Stimulated activated CD8-positive, alpha-beta memory T cell treated with anti-CD3 and anti-CD28 coated beads, Interleukin-15, amount 100 ng/mL, for 24 hours (primary cell): Measurements from ENCODE around the gene GAS5.
"Not testable (repeated sequence)": the region's sequence is repeated elsewhere in the genome, so short reads cannot be mapped to it uniquely, and the experiment has no call there.

ENCODE experiments used
- DNase-seq: peaks from one replicate; pipeline ENCODE4 v3.0.0-alpha.2; 2020; ENCODE audit warnings: low read depth

The GAS5 gene

GRCh38 chr1:173869021-173869359 is 1.2 kb upstream of the GAS5 start:
- no peak for DNase-seq

GRCh38 chr1:173868266-173869020 is 654 bp upstream of the GAS5 start, which contains the start of gene ZBTB37:
TSS of gene ZBTB37 (plus strand) at chr1:173868380. CDS start at chr1:173870226, 1,846 bp downstream.
- peak; percentile 86 for DNase-seq

DNA sequence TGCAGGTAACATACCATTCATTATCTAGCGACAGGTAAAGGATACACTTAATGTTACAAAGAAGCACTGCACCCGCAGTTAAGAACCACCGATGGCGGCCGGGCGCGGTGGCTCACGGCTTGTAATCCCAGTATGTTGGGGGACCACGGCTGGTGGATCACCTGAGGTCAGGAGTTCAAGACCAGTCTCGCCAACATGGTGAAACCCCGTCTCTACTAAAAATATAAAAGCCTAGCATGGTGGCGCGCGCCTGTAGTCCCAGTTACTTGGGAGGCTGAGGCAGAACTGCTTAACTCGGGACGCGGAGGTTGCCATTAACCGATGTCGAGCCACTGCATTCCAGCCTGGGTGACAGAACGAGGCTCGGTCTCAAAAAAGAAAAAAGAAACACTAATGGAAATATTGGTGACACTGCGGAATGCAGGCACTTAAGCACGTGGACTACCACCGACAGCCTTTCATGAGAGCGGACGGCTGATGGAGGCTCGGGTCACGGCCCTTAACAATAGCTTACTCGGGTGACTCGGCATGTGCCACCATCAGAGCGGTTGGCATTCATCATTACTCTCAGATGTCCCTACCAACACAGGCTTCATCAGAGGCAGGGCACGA is 542 bp downstream of the GAS5 start:
- peak; percentile 31 for DNase-seq

DNA sequence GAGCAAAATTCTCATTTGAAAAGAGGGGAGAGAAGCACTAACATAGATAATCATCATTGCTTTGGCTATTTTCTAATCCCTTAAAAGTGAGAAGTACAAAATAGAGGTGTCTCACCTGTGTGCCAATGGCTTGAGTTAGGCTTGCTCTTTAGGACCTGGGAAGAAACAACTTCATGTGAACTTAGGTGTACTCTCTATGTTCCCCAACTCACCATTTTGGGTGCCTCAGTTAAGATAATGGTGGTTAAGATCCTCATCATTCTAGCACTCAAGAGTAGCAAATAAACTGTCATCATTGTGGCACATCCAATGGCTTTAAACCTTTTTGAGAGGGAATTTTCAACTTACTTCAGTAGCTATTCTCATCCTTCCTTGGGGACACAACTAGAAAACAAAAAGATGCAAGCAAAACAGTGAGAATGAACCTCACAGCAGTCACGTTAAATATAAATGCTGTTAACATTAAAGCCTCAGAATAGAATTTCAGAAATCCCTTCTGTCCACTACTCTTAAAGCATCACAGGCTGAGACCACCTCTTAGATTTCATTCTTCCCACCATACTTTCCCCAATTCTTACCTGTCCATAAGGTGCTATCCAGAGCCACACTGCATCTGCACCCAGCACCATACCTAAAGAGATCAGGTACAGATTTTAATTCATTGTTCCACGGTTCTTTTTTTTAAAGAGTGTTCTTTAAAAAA is 1.2 kb downstream of the GAS5 start:
- DNase-seq, result no peak

GRCh38 chr1:173865468-173866164 is 2.2 kb downstream of the GAS5 start:
- DNase-seq, result no peak

GRCh38 chr1:173864179-173864867 is 3.5 kb downstream of the GAS5 start:
- DNase-seq, result no peak

DNA sequence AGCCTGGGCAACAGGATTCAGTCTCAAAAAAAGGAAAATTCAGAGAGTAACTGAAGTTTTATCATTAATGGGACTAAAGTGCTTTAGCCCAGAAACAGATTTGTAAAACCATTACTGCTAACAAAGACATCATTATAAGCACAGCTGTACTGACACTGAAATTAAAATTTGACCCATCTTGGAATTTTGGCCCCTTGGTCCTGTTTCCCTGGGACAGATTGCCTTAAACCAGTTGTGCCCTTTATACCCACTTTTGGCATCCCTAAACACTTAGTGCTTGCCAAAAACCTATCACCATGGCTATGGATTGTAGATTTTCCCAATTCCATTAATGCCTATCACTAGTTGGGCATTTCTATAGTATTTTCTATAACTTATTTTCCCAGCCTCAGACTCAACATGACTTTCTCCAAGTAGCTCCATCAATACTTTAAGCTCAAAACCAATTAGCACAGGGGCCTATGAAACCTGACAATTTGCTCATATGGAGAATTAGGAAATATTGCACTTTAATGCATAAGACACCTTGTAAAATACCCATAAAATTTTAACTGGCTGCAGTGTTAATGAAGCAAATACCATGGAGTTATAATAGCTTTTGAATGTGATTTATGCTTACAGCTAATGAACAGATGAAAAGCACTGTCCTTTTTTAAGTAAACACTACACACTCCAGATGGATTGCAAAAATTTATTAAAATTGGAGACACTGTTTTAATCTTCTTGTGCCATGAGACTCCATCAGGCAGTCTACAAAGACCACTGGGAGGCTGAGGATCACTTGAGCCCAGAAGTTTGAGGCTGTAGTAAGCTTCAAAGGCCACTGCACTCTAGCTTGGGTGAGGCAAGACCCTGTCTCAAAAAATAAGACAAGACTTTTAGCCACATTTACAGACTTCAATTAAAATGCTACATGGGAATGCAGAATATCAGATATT is 4.3 kb downstream of the GAS5 start:
- DNase-seq, result no peak

GRCh38 chr1:173862769-173863223 is 5.0 kb downstream of the GAS5 start:
- DNase-seq, result no peak

DNA sequence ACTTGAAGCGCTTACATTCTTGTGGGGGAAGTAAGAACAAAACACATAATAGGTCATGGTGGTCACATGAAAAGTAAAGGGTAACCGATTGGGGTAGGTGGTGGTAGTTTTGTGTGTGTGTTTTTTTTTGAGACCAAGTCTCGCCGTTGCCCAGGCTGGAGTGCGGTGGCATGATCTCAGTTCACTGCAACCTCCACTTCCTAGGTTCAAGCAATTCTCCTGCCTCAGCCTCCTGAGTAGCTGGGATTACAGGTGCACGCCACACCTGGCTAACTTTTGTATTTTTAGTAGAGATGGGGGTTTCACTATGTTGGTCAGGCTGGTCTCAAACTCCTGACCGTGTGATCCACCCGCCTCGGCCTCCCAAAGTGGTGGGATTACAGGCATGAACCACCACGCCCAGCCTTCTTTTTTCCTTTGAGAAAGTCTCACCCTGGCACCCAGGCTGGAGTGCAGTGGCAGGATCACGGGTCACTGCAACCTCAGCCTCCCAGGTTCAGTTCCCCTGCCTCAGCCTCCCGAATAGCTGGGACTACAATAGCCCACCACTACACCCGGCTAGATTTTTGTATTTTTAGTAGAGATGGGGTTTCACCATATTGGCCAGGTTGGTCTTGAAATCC is 5.5 kb downstream of the GAS5 start:
- peak; percentile 21 for DNase-seq

GRCh38 chr1:173861731-173862145 is 6.1 kb downstream of the GAS5 start:
- peak; percentile 29 for DNase-seq

- no peak for DNase-seq
Observed at GRCh38 chr1:173860065-173860464, 7.7 kb downstream of the GAS5 start.

DNA sequence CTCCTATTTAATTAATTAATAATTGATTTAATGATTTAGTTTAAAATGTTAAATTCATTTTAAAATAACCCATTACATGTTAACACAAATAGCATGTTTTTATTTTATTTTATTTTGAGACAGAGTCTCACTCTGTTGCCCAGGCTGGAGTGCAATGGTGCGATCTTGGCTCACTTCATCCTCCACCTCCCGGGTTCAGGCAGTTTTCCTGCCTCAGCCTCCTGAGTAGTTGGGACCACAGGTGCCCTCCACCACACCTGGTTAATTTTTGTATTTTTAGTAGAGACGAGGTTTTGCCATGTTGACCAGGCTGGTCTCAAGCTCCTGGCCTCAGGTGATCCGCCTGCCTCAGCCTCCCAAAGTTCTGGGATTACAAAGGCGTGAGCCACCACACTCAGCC is 8.2 kb downstream of the GAS5 start:
- DNase-seq, result not testable (repeated sequence)

DNA sequence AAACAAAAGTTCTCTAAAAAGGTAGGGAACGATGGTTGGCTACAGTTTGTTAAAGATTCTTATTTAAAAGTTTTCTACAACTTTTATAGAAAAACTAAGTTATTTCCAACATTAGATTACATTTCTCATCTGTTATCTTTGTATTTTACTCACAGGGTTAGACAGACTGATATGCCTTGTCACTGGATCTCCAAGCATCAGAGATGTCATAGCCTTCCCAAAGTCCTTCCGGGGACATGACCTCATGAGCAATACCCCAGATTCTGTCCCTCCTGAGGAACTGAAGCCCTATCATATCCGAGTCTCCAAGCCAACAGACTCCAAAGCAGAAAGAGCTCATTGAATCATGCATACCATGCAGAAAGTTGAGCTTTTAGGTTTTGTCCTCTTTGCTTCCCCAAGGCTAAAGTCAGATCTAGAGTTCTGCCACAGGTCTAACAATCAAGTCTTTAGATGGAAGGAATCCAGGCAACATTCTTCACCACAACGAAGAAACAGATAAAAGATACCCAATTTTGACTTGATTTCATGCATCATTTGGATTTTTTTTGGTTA is 10.3 kb downstream of the GAS5 start:
- DNase-seq, result no peak

DNA sequence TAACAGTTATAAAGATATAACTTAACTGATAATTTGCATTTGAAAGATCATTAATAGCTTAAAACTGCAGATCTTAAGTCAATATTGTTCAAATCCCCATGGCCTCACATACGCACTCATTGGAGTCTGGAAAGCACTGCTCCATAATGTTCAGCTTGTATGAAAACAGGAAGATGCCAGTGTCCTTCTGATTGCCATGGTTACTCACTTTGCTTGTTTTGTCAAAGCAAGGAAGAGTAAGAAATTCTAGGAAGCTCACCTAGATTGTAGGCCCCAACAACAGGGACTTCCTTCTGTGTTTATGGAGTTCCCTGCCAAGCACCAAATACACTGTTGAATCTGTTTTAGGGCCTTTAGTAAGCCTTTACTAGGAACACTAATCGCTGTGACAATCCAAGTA is 10.9 kb downstream of the GAS5 start:
- no peak for DNase-seq

DNA sequence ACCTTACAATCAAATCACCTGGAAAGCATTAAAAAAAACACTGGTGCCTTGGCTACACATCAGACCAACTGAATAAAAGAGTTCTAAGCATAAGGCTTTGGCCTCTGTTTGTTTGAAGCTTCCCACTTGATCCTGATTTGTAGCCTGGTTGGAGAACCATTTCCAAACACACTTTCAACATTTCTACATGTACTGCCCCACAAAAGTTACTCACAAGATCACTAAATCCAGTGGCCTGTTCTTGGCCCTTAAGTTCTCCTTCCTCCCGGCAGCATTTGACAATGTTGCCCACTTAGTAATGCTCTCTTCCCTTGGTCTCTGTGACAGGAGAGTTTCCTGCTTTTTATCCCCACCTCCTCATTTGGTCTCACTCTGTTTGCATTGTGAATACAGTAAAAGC is 11.8 kb downstream of the GAS5 start:
- no peak for DNase-seq

DNA sequence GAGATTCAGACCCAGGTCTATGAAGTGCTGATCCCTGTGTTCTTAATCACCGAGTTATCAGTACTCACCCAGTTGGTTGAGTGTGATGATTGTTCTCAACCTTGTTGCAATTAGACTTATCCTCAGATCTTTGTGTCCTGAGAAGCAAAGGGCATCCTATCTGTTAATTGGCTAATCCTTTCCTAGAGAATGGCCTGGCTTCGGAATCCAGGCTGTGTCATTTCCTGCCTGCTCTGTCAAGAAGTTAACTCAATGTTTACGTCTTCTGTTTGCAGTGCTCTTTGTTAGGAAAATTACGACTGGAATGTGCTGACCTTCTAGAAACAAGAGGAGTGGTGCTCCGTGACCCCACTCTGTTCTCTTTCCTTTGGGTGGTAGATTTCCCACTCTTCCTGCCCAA is 14.7 kb downstream of the GAS5 start:
- no peak for DNase-seq

DNA sequence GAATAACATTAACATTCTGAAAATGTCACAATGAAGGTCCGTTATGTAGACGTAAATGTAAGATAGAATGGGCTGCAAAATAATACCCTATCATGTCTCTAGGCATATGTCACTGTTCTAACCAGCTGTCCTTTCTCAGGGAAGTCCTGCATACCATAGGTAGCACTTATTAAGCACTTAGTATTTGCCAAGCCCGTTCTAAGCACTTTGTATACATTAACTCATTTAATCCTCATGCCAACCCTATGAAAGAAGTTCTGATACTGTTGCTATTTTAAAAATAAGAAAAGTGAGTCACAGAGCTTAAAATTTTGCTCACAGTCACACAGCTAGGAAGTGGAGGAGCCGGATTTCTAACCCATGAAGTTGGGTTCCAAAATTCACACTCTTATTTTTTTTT is 15.7 kb downstream of the GAS5 start:
- no peak for DNase-seq

DNA sequence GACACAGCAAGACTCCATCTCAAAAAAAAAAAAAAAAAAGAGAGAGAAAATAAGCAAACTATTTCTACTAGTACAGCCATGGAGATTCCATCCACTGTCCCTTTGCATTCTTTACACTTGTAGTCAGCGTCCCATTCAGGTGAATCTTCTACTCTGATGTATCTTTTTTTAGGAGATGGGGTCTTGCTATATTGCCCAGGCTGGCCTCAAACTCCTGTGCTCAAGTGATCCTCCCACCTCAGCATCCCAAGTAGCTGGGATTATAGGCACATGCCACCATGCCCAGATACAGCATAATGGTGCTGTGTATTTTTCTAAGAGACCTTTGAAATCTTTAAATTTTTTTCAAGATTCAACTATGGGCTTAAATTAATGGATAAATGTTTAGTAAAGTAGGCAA is 35.0 kb downstream of the GAS5 start:
- DNase-seq, result no peak

DNA sequence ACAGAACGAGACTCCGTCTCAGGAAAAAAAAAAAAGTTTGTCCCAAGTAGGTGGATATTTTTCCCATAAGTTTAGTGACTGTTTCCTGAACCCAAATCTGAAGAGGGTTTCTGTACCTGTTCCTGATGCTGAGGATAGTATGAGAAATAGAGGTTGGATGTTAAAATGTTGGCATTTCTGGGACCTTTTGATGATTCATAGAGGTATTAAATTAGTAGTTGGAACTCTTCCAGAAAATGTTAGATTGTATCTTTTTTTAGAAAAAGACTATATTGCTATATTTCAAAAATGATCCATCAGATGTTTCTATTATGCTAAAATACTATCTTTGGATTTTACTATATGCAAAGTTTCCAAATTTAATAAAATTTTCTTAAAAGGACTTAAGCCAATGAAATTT is 40.2 kb downstream of the GAS5 start:
- DNase-seq, result no peak
